HG02885 (cell line): ENCODE measurements around the gene CD82.
"Not testable (repeated sequence)": the region's sequence is repeated elsewhere in the genome, so short reads cannot be mapped to it uniquely, and the experiment has no call there.

Source experiments
- ATAC-seq: cut with Tn5 transposase; IDR thresholded peaks from one replicate; pipeline ENCODE4 v1.9.1; 2021; ENCODE audit warnings: mild to moderate bottlenecking; ENCODE audit not compliant: unreplicated experiment, poor library complexity

The CD82 gene

GRCh38 chr11:44532809-44533208 is 32.7 kb upstream of the CD82 start:
- ATAC-seq, result peak; percentile 74

- ATAC-seq, result no peak
Measured at GRCh38 chr11:44533921-44534711, 31.3 kb upstream of the CD82 start.

GRCh38 chr11:44535191-44535980 is 30.1 kb upstream of the CD82 start:
- ATAC-seq, result no peak

GRCh38 chr11:44536788-44537516 is 28.5 kb upstream of the CD82 start:
- no peak for ATAC-seq

GRCh38 chr11:44537679-44538078 is 27.8 kb upstream of the CD82 start:
- ATAC-seq, result no peak

- peak; percentile 93 for ATAC-seq
Measured at GRCh38 chr11:44538375-44539054, 26.9 kb upstream of the CD82 start.

- no peak for ATAC-seq
Measured at GRCh38 chr11:44539971-44540370, 25.5 kb upstream of the CD82 start.

GRCh38 chr11:44540667-44541066 is 24.8 kb upstream of the CD82 start:
- ATAC-seq, result no peak

GRCh38 chr11:44542372-44542771 is 23.1 kb upstream of the CD82 start:
- no peak for ATAC-seq

GRCh38 chr11:44546984-44547383 is 18.5 kb upstream of the CD82 start:
- not testable (repeated sequence) for ATAC-seq

- not testable (repeated sequence) for ATAC-seq
Measured at GRCh38 chr11:44547534-44547933, 17.9 kb upstream of the CD82 start.

- ATAC-seq, result no peak
Measured at GRCh38 chr11:44548032-44548695, 17.3 kb upstream of the CD82 start.

- ATAC-seq, result not testable (repeated sequence)
Measured at GRCh38 chr11:44548961-44549749, 16.3 kb upstream of the CD82 start.

GRCh38 chr11:44550123-44550522 is 15.3 kb upstream of the CD82 start:
- no peak for ATAC-seq

- no peak for ATAC-seq
Measured at GRCh38 chr11:44551456-44552139, 13.9 kb upstream of the CD82 start.

- ATAC-seq, result no peak
Measured at GRCh38 chr11:44555031-44555800, 10.2 kb upstream of the CD82 start.

GRCh38 chr11:44556735-44557409 is 8.6 kb upstream of the CD82 start:
- ATAC-seq, result peak; percentile 48
